ENCODE measurements around the gene PEX5L. TPM values are rescaled to one million over a fixed set of nuclear protein-coding genes. Genes with fewer than 3 reads are reported as not detected.

Gene PEX5L
- total and polyA plus RNA-seq, 2 donors (not counting 1 experiment from before 2014, with no cell fraction given), result not detected

- peaks cover 28% of the 10 kb centered on the region for H3K27me3 Mint-ChIP-seq
- ChIA-PET CTCF (no interaction called here), POLR2A (no interaction called here)
- no peaks in the 10 kb centered on the region for H3K36me3 ChIP-seq (replicated peaks in 1 of 2; ENCODE audit: control extremely low read depth in 1 of 2, control insufficient read depth in 1 of 2, extremely low read depth in 1 of 2, insufficient read depth in 2 of 2, low read length in 1 of 2)
- no peak overlapping the region for H3K4me3 ChIP-seq (ENCODE audit: control extremely low read depth in 1 of 5, extremely low read depth in 1 of 5, insufficient read depth in 1 of 5, low read depth in 2 of 5, low read length in 4 of 5)
- no peak for DNase-seq
- H3K27me3 ChIP-seq (replicated peaks in 1 of 4; ENCODE audit: control extremely low read depth in 1 of 4, control insufficient read depth in 3 of 4, insufficient read depth in 4 of 4, low read length in 3 of 4), result peaks cover 0 to 5% (median 1%) of the 10 kb centered on the region in 4 experiments
- H3K4me1 Mint-ChIP-seq, result no peaks in the 10 kb centered on the region
- peaks cover 3% of the 10 kb centered on the region for H3K9me3 Mint-ChIP-seq (ENCODE audit: insufficient read depth)
- H3K9me3 ChIP-seq (ENCODE audit: control extremely low read depth in 1 of 3, control insufficient read depth in 2 of 3, insufficient read depth in 1 of 3, low read length in 2 of 3), result peaks cover 0 to 3% (median 0%) of the 10 kb centered on the region in 3 donors
- H3K4me3 Mint-ChIP-seq, result no peak overlapping the region
- no peak overlapping the region for H3K9ac ChIP-seq (ENCODE audit: low read length)
- intact Hi-C loops (cut with micrococcal nuclease), result no loop called here
- H3K27ac ChIP-seq (ENCODE audit: low read length in 2 of 2), result no peak overlapping the region
- H3K27ac Mint-ChIP-seq, result no peak overlapping the region
- H3K4me2 ChIP-seq (replicated peaks; ENCODE audit: low read depth, low read length, poor library complexity, severe bottlenecking), result no peak overlapping the region
- ATAC-seq (ENCODE audit: low read depth), result no peak
- no peaks in the 10 kb centered on the region for H3K79me2 ChIP-seq (ENCODE audit: control insufficient read depth, insufficient read depth, low read length)
- no peak overlapping the region for H2AFZ ChIP-seq (ENCODE audit: insufficient read depth, low read depth, low read length, poor library complexity, severe bottlenecking)
- WGBS (ENCODE audit: insufficient coverage), result 43% methylated on average over 1 of the region's 2 CpGs
- H4K20me1 ChIP-seq (ENCODE audit: control insufficient read depth, insufficient read depth, low read length, poor library complexity, severe bottlenecking), result no peaks in the 10 kb centered on the region
- TF ChIP-seq CTCF (IDR thresholded peaks at IDR 0.05) (no peak), EZH2 (IDR thresholded peaks at IDR 0.05; ENCODE audit: borderline replicate concordance, insufficient read depth, low read depth, low read length, poor library complexity, severe bottlenecking) (no peak)
- no peaks in the 10 kb centered on the region for H3K4me1 ChIP-seq (ENCODE audit: control insufficient read depth in 2 of 2, insufficient read depth in 2 of 2, low read length in 2 of 2)
Measured at GRCh38 chr3:179935710-179936109, 101.0 kb downstream of the PEX5L start.

GRCh38 chr3:179933914-179934313 lies 102.8 kb downstream of the PEX5L start:
- ATAC-seq (ENCODE audit: low read depth), result no peak
- ChIA-PET POLR2A (no interaction called here), CTCF (no interaction called here)
- H3K79me2 ChIP-seq (ENCODE audit: control insufficient read depth, insufficient read depth, low read length), result no peaks in the 10 kb centered on the region
- H3K9me3 ChIP-seq (ENCODE audit: control extremely low read depth in 1 of 3, control insufficient read depth in 2 of 3, insufficient read depth in 1 of 3, low read length in 2 of 3), result peaks cover 0 to 3% (median 0%) of the 10 kb centered on the region in 3 donors
- H3K27me3 ChIP-seq (replicated peaks in 1 of 4; ENCODE audit: control extremely low read depth in 1 of 4, control insufficient read depth in 3 of 4, insufficient read depth in 4 of 4, low read length in 3 of 4), result peaks cover 0 to 3% (median under 1%) of the 10 kb centered on the region in 4 experiments
- TF ChIP-seq CTCF (IDR thresholded peaks at IDR 0.05) (no peak), EZH2 (IDR thresholded peaks at IDR 0.05; ENCODE audit: borderline replicate concordance, insufficient read depth, low read depth, low read length, poor library complexity, severe bottlenecking) (no peak)
- no peaks in the 10 kb centered on the region for H4K20me1 ChIP-seq (ENCODE audit: control insufficient read depth, insufficient read depth, low read length, poor library complexity, severe bottlenecking)
- no peaks in the 10 kb centered on the region for H3K4me1 ChIP-seq (ENCODE audit: control insufficient read depth in 2 of 2, insufficient read depth in 2 of 2, low read length in 2 of 2)
- no peak overlapping the region for H3K4me3 Mint-ChIP-seq
- intact Hi-C loops (cut with micrococcal nuclease), result no loop called here
- H3K4me2 ChIP-seq (replicated peaks; ENCODE audit: low read depth, low read length, poor library complexity, severe bottlenecking), result no peak overlapping the region
- peaks cover 16% of the 10 kb centered on the region for H3K27me3 Mint-ChIP-seq
- H3K9me3 Mint-ChIP-seq (ENCODE audit: insufficient read depth), result peaks cover 3% of the 10 kb centered on the region
- no peak overlapping the region for H3K27ac ChIP-seq (ENCODE audit: low read length in 2 of 2)
- no peaks in the 10 kb centered on the region for H3K36me3 ChIP-seq (replicated peaks in 1 of 2; ENCODE audit: control extremely low read depth in 1 of 2, control insufficient read depth in 1 of 2, extremely low read depth in 1 of 2, insufficient read depth in 2 of 2, low read length in 1 of 2)
- WGBS (ENCODE audit: insufficient coverage), result 83% methylated on average over 3 of the region's 4 CpGs
- no peak for DNase-seq
- no peak overlapping the region for H3K9ac ChIP-seq (ENCODE audit: low read length)
- H3K27ac Mint-ChIP-seq, result no peak overlapping the region
- no peak overlapping the region for H2AFZ ChIP-seq (ENCODE audit: insufficient read depth, low read depth, low read length, poor library complexity, severe bottlenecking)
- H3K4me1 Mint-ChIP-seq, result no peaks in the 10 kb centered on the region
- no peak overlapping the region for H3K4me3 ChIP-seq (ENCODE audit: control extremely low read depth in 1 of 5, extremely low read depth in 1 of 5, insufficient read depth in 1 of 5, low read depth in 2 of 5, low read length in 4 of 5)
